GM21825 (cell line): Measurements from ENCODE around the gene TMEM267.
A peak's percentile ranks its signal among the peaks of the same experiment; 100 is the strongest.
"Not testable (repeated sequence)": the region's sequence is repeated elsewhere in the genome, so short reads cannot be mapped to it uniquely, and the experiment has no call there.

Experiments
- ATAC-seq: cut with Tn5 transposase; IDR thresholded peaks from one replicate; pipeline ENCODE4 v1.9.1; 2021; ENCODE audit warnings: mild to moderate bottlenecking, moderate library complexity; ENCODE audit not compliant: unreplicated experiment

Gene TMEM267

GRCh38 chr5:43411495-43411894, 72.2 kb downstream of the TMEM267 start:
- ATAC-seq, result no peak

- ATAC-seq, result no peak
Measured at GRCh38 chr5:43410414-43410813, 73.3 kb downstream of the TMEM267 start.

GRCh38 chr5:43409809-43410271, 73.8 kb downstream of the TMEM267 start:
- ATAC-seq, result no peak

- not testable (repeated sequence) for ATAC-seq
Measured at GRCh38 chr5:43402524-43403066, 81.1 kb downstream of the TMEM267 start.

GRCh38 chr5:43401827-43402226, 81.8 kb downstream of the TMEM267 start:
- no peak for ATAC-seq

- ATAC-seq, result no peak
Measured at GRCh38 chr5:43400082-43400481, 83.6 kb downstream of the TMEM267 start.

GRCh38 chr5:43396762-43397304, 86.8 kb downstream of the TMEM267 start:
- ATAC-seq, result peak; percentile 98
